H1 (cell line): ENCODE data around the gene NARS2.

ENCODE experiments used
- CREB1 ChIP-seq: IDR thresholded peaks from 2 replicates; pipeline ENCODE4 v1.6.1; 2012; ENCODE audit warnings: inconsistent platforms
- CTCF ChIP-seq, 3 experiments: IDR thresholded peaks; 1 replicate in 2 of 3; 2 replicates in 1 of 3; pipeline versions ENCODE4 v1.5.1 to v1.6.1; 2011; ENCODE audit warnings: low read length in 3 of 3, mild to moderate bottlenecking in 3 of 3, inconsistent platforms in 2 of 3, low read depth in 1 of 3, moderate library complexity in 1 of 3; ENCODE audit not compliant: insufficient read depth in 1 of 3; ENCODE audit errors: control extremely low read depth in 1 of 3
- GABPA ChIP-seq: IDR thresholded peaks from 2 replicates; pipeline ENCODE4 v1.6.1; 2011; ENCODE audit warnings: mild to moderate bottlenecking, low read length, moderate library complexity, borderline replicate concordance; ENCODE audit not compliant: insufficient read depth
- HDAC6 ChIP-seq: IDR thresholded peaks from one replicate; pipeline ENCODE4 v1.7.1; 2012; ENCODE audit warnings: low read depth, mild to moderate bottlenecking, inconsistent platforms, low read length, moderate library complexity
- POLR2A ChIP-seq, 2 experiments: IDR thresholded peaks; 1 replicate in 1 of 2; 2 replicates in 1 of 2; pipeline ENCODE4 v1.6.1; 2011; ENCODE audit warnings: low read depth in 2 of 2, low read length in 2 of 2, mild to moderate bottlenecking in 2 of 2; ENCODE audit errors: control extremely low read depth in 1 of 2

GRCh38 chr11:78428773-78429172 lies 145.9 kb downstream of the NARS2 start:
- TF ChIP-seq GABPA = no peak
- TF ChIP-seq CREB1 = no peak
- no peak for TF ChIP-seq CTCF (IDR thresholded peaks at IDR 0.05; ENCODE audit: control extremely low read depth in 1 of 3, insufficient read depth in 1 of 3, low read depth in 1 of 3, low read length in 3 of 3)
- TF ChIP-seq POLR2A (IDR thresholded peaks at IDR 0.05; ENCODE audit: control extremely low read depth in 1 of 2, low read depth in 2 of 2, low read length in 2 of 2) = no peak
- TF ChIP-seq HDAC6 = no peak
